ENCODE results near the gene MYOZ3. TPM values are rescaled to one million over a fixed set of nuclear protein-coding genes. Genes with fewer than 3 reads are reported as not detected.

Gene MYOZ3
- total RNA-seq, 2 experiments from 2014 or later = not detected

DNA sequence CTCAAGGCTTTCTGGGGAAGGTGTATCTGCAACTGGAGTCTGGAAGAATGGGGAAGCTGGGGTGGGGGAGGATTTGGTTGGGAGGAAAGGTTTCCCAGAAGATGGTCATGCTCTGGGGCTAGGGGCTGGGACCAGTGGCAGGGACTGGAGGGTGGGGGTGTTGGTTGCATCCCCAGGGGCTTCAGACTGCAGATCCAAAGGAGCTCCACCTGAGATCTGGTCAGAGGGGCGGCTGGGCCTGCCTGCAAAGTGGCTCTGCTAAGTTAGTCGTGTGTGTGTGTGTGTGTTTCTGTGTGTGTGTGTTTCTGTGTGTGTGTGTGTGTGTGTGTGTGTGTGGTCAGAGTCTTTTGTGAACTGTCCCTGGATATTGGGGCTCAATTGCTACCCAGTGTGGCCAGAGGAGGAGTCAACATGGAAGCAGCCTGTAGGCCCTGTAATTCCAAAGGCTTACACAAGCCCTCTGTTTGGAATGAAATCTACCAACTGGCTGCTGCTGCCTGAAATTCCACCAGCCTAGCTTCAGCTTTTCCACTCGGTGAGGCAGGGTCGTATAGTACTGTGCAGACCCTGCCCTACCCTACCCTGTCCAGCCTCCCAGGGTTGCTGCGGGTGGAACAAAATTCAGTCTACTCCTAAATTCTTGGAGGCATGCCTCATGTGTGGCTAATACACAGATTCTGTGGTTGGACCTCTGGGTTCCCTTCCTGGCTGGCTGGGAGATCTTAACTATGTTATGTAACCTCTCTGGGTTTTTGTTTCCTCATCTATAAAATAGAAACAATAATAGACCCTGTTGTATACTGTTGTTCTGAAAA, 33.1 kb upstream of the MYOZ3 start:
- no peak overlapping the region for H3K4me3 ChIP-seq (ENCODE audit: low read depth, low read length, poor library complexity, severe bottlenecking)
- H2AFZ ChIP-seq (ENCODE audit: low read length) = no peak overlapping the region
- DNase-seq (ENCODE audit: low spot score) = no peak
- H3K4me2 ChIP-seq (ENCODE audit: low read length) = no peak overlapping the region
- no peaks in the 10 kb centered on the region for H3K9me3 ChIP-seq (ENCODE audit: low read length)
- H4K20me1 ChIP-seq (ENCODE audit: insufficient read depth, low read length) = no peaks in the 10 kb centered on the region
- CTCF ChIA-PET (ENCODE audit: unreplicated experiment) = no interaction called here
- no peak overlapping the region for H3K27ac ChIP-seq (ENCODE audit: low read depth, low read length, poor library complexity, severe bottlenecking)
- no peaks in the 10 kb centered on the region for H3K9me2 ChIP-seq (ENCODE audit: insufficient read depth, low read length)
- TF ChIP-seq EZH2phosphoT487 (IDR thresholded peaks at IDR 0.05; ENCODE audit: borderline replicate concordance, low read depth, low read length) = no peak
- TF ChIP-seq, protein P1, sequence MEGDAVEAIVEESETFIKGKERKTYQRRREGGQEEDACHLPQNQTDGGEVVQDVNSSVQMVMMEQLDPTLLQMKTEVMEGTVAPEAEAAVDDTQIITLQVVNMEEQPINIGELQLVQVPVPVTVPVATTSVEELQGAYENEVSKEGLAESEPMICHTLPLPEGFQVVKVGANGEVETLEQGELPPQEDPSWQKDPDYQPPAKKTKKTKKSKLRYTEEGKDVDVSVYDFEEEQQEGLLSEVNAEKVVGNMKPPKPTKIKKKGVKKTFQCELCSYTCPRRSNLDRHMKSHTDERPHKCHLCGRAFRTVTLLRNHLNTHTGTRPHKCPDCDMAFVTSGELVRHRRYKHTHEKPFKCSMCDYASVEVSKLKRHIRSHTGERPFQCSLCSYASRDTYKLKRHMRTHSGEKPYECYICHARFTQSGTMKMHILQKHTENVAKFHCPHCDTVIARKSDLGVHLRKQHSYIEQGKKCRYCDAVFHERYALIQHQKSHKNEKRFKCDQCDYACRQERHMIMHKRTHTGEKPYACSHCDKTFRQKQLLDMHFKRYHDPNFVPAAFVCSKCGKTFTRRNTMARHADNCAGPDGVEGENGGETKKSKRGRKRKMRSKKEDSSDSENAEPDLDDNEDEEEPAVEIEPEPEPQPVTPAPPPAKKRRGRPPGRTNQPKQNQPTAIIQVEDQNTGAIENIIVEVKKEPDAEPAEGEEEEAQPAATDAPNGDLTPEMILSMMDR (conservative IDR thresholded peaks at IDR 0.05; ENCODE audit: low read length) = no peak
- peaks cover 12% of the 10 kb centered on the region for H3K4me1 ChIP-seq (ENCODE audit: insufficient read depth, low read length, poor library complexity, severe bottlenecking)
- H3K36me3 ChIP-seq (ENCODE audit: insufficient read depth, low read length) = no peaks in the 10 kb centered on the region
- no peaks in the 10 kb centered on the region for H3K79me2 ChIP-seq (ENCODE audit: insufficient read depth, low read depth, low read length)
- intact Hi-C loops (cut with micrococcal nuclease; ENCODE audit: unreplicated experiment) = no loop called here
- POLR2A ChIA-PET = no interaction called here
- BruUV-seq (replicated peaks) = no TSS peak

GRCh38 chr5:150628936-150629485, 32.0 kb upstream of the MYOZ3 start:
- no peak overlapping the region for H3K4me2 ChIP-seq (ENCODE audit: low read length)
- ChIA-PET POLR2A (interaction anchor here (0.6 kb wide), 1 partner anchor 555 kb away, joined by 5 read pairs; no protein-coding TSS in a partner anchor), CTCF (ENCODE audit: unreplicated experiment) (no interaction called here)
- no peaks in the 10 kb centered on the region for H3K9me2 ChIP-seq (ENCODE audit: insufficient read depth, low read length)
- H3K27ac ChIP-seq (ENCODE audit: low read depth, low read length, poor library complexity, severe bottlenecking) = no peak overlapping the region
- H3K9me3 ChIP-seq (ENCODE audit: low read length) = no peaks in the 10 kb centered on the region
- peaks cover 12% of the 10 kb centered on the region for H3K4me1 ChIP-seq (ENCODE audit: insufficient read depth, low read length, poor library complexity, severe bottlenecking)
- no peaks in the 10 kb centered on the region for H3K79me2 ChIP-seq (ENCODE audit: insufficient read depth, low read depth, low read length)
- no peaks in the 10 kb centered on the region for H3K36me3 ChIP-seq (ENCODE audit: insufficient read depth, low read length)
- TF ChIP-seq EZH2phosphoT487 (IDR thresholded peaks at IDR 0.05; ENCODE audit: borderline replicate concordance, low read depth, low read length) = no peak
- TF ChIP-seq, protein P1 (conservative IDR thresholded peaks at IDR 0.05; ENCODE audit: low read length) = no peak
- H4K20me1 ChIP-seq (ENCODE audit: insufficient read depth, low read length) = no peaks in the 10 kb centered on the region
- DNase-seq (ENCODE audit: low spot score) = no peak
- H2AFZ ChIP-seq (ENCODE audit: low read length) = no peak overlapping the region
- intact Hi-C loops (cut with micrococcal nuclease; ENCODE audit: unreplicated experiment) = no loop called here
- no TSS peak for BruUV-seq (replicated peaks)
- no peak overlapping the region for H3K4me3 ChIP-seq (ENCODE audit: low read depth, low read length, poor library complexity, severe bottlenecking)

- H2AFZ ChIP-seq (ENCODE audit: low read length) = no peak overlapping the region
- H3K9me3 ChIP-seq (ENCODE audit: low read length) = no peaks in the 10 kb centered on the region
- no peak for DNase-seq (ENCODE audit: low spot score)
- H3K27ac ChIP-seq (ENCODE audit: low read depth, low read length, poor library complexity, severe bottlenecking) = no peak overlapping the region
- H3K9me2 ChIP-seq (ENCODE audit: insufficient read depth, low read length) = no peaks in the 10 kb centered on the region
- ChIA-PET CTCF (ENCODE audit: unreplicated experiment) (no interaction called here), POLR2A (interaction anchor here (0.6 kb wide), 1 partner anchor 16 kb away, joined by 4 read pairs; no protein-coding TSS in a partner anchor)
- H3K79me2 ChIP-seq (ENCODE audit: insufficient read depth, low read depth, low read length) = no peaks in the 10 kb centered on the region
- no peaks in the 10 kb centered on the region for H4K20me1 ChIP-seq (ENCODE audit: insufficient read depth, low read length)
- intact Hi-C loops (cut with micrococcal nuclease; ENCODE audit: unreplicated experiment) = no loop called here
- peaks cover 12% of the 10 kb centered on the region for H3K4me1 ChIP-seq (ENCODE audit: insufficient read depth, low read length, poor library complexity, severe bottlenecking)
- H3K4me2 ChIP-seq (ENCODE audit: low read length) = no peak overlapping the region
- no peak overlapping the region for H3K4me3 ChIP-seq (ENCODE audit: low read depth, low read length, poor library complexity, severe bottlenecking)
- H3K36me3 ChIP-seq (ENCODE audit: insufficient read depth, low read length) = no peaks in the 10 kb centered on the region
- TF ChIP-seq EZH2phosphoT487 (IDR thresholded peaks at IDR 0.05; ENCODE audit: borderline replicate concordance, low read depth, low read length) = no peak
- TF ChIP-seq, protein P1 (conservative IDR thresholded peaks at IDR 0.05; ENCODE audit: low read length) = no peak
- BruUV-seq (replicated peaks) = no TSS peak
Measured at GRCh38 chr5:150630016-150630415, 31.0 kb upstream of the MYOZ3 start.
